ENCODE measurements around the gene FNTB. TPM values are rescaled to one million over a fixed set of nuclear protein-coding genes. Genes with fewer than 3 reads are reported as not detected.
A peak's percentile ranks its signal among the peaks of the same experiment; 100 is the strongest.

FNTB gene
- total and polyA plus RNA-seq, 2 of the 13 experiments (the other 11 are each of a cell fraction or from before 2014, with no cell fraction given) = 23.6 to 28.5 TPM

DNA sequence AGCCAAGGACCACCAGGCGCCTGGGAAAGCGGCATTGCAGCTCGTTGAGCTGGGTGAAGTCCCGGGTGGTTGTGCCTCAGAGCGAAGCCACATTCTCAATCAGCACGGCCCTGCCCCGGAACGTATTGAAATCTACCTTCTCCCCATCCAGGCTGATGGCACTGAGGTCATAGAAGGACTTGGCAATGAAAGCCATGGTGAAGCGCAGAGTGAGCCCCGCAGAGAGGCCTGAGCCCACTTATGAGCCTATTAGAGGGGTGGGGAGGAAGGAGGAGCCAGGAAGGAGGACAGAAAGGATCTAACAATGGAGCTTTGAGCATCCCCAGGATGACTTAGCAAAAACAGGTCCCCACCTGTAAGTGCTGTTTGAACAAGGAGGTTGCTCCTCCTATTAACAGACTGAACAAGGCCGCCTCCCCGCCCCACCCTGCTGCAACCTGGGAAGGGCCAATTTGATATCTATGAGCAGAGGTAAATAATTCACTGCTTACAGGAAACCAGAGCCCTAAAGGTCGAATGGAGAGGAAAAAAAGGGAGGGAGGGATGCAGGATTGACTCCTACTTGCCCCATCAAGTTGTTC, 44.1 kb upstream of the FNTB start, which contains the start of gene GPX2 (continued):
- TF ChIP-seq ZEB1 (IDR thresholded peaks at IDR 0.05; ENCODE audit: insufficient replicate concordance, low read depth) (peak; percentile 95), MIER3 (CRISPR knock-in tag; IDR thresholded peaks at IDR 0.05; ENCODE audit: borderline replicate concordance) (peak; percentile 19; the same call in 1 of the 2 replicates), ZNF614 (CRISPR knock-in tag; IDR thresholded peaks at IDR 0.05; ENCODE audit: borderline replicate concordance) (peak; percentile 42; the same call in 1 of the 2 replicates), RFXANK (CRISPR knock-in tag; IDR thresholded peaks at IDR 0.05) (0 out of 2 replicates have a peak, but pooled peaks have one; percentile 51), ZNF326 (CRISPR knock-in tag; IDR thresholded peaks at IDR 0.05; ENCODE audit: borderline replicate concordance) (no peak), MAFG (CRISPR knock-in tag; IDR thresholded peaks at IDR 0.05) (no peak), MED13 (CRISPR knock-in tag; IDR thresholded peaks at IDR 0.05) (peak; percentile 81), KAT7 (CRISPR knock-in tag; IDR thresholded peaks at IDR 0.05; ENCODE audit: borderline replicate concordance) (0 out of 2 replicates have a peak, but pooled peaks have one; percentile 29), ZNF350 (CRISPR knock-in tag; IDR thresholded peaks at IDR 0.05; ENCODE audit: borderline replicate concordance, low read depth) (peak; percentile 89; the same call in 1 of the 2 replicates), POLR2AphosphoS5 (IDR thresholded peaks at IDR 0.05; ENCODE audit: low read depth, low read length) (peak; percentile 93), YEATS2 (CRISPR knock-in tag; IDR thresholded peaks at IDR 0.05; ENCODE audit: borderline replicate concordance) (peak; percentile 61; the same call in 1 of the 2 replicates), HNF4A (CRISPR knock-in tag; IDR thresholded peaks at IDR 0.05) (peak; percentile 41; the same call in 1 of the 2 replicates), CBX1 (IDR thresholded peaks at IDR 0.05; ENCODE audit: low read depth) (peak; percentile 31), WIZ (CRISPR knock-in tag; IDR thresholded peaks at IDR 0.05) (no peak), KDM1A (CRISPR knock-in tag; IDR thresholded peaks at IDR 0.05) (peak; percentile 85), CREM (IDR thresholded peaks at IDR 0.05) (peak; percentile 86), CREM (CRISPR knock-in tag; IDR thresholded peaks at IDR 0.05) (no peak), MED1 (CRISPR knock-in tag; IDR thresholded peaks at IDR 0.05) (peak; percentile 74), ADNP (CRISPR knock-in tag; IDR thresholded peaks at IDR 0.05) (no peak), HNF4G (IDR thresholded peaks at IDR 0.05; ENCODE audit: borderline replicate concordance, low read depth, low read length) (no peak), HNF4G (CRISPR knock-in tag; IDR thresholded peaks at IDR 0.05; ENCODE audit: borderline replicate concordance, low read depth) (no peak), SP5 (CRISPR knock-in tag; IDR thresholded peaks at IDR 0.05; ENCODE audit: borderline replicate concordance, low read depth) (peak; percentile 100), NFYB (CRISPR knock-in tag; IDR thresholded peaks at IDR 0.05) (0 out of 2 replicates have a peak, but pooled peaks have one; percentile 9)
- TF ChIP-seq, protein P1, sequence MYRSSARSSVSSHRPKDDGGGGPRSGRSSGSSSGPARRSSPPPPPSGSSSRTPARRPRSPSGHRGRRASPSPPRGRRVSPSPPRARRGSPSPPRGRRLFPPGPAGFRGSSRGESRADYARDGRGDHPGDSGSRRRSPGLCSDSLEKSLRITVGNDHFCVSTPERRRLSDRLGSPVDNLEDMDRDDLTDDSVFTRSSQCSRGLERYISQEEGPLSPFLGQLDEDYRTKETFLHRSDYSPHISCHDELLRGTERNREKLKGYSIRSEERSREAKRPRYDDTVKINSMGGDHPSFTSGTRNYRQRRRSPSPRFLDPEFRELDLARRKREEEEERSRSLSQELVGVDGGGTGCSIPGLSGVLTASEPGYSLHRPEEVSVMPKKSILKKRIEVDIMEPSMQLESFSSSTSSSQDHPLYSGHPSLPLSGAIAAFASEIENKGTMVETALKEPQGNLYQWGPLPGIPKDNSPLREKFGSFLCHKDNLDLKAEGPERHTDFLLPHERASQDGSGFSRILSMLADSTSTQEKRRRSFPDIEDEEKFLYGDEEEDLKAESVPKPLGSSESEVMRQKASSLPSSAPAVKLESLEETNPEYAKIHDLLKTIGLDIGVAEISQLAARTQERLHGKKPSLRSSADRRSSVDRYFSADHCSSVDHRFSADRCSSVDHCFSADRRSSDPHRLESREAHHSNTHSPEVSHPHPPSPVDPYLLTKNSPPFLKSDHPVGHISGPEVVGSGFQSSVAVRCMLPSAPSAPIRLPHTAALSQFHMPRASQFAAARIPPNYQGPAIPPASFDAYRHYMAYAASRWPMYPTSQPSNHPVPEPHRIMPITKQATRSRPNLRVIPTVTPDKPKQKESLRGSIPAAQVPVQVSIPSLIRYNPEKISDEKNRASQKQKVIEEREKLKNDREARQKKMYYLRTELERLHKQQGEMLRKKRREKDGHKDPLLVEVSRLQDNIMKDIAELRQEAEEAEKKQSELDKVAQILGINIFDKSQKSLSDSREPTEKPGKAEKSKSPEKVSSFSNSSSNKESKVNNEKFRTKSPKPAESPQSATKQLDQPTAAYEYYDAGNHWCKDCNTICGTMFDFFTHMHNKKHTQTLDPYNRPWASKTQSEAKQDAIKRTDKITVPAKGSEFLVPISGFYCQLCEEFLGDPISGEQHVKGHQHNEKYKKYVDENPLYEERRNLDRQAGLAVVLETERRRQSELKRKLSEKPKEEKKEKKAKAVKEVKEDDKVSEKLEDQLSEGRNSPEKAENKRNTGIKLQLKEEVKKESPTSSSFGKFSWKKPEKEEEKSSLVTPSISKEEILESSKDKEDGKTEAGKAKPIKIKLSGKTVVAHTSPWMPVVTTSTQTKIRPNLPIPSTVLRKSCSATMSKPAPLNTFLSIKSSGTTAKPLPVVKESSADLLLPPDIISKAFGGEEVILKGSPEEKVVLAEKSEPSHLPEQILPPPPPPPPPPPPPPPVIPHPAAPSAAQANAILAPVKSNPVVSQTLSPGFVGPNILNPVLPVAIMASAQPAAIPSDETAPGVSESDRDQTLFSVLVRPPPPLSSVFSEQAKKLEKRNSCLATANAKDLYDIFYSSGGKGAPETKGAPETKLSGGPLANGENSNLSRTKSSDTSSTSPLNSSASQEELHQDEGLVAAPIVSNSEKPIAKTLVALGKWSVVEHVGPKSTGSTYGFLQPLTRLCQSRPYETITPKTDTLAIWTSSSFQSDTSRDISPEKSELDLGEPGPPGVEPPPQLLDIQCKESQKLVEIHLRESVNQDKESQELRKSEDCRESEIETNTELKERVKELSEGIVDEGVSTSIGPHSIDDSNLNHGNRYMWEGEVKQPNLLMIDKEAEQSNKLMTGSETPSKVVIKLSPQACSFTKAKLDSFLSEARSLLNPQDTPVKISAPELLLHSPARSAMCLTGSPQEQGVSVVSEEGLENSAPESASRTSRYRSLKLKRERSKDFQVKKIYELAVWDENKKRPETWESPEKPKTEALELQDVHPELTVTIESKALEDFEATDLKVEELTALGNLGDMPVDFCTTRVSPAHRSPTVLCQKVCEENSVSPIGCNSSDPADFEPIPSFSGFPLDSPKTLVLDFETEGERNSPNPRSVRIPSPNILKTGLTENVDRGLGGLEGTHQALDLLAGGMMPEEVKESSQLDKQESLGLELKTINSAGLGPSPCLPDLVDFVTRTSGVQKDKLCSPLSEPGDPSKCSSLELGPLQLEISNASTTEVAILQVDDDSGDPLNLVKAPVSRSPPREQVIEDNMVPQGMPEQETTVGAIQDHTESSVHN (CRISPR knock-in tag; IDR thresholded peaks at IDR 0.05) = 0 out of 2 replicates have a peak, but pooled peaks have one; percentile 21
